ENCODE measurements around the gene AMOTL2.

GRCh38 chr3:134384963-134385362 lies 10.7 kb upstream of the AMOTL2 start:
- TF ChIP-seq CEBPB (IDR thresholded peaks at IDR 0.05): no peak
- TF ChIP-seq TAF1 (IDR thresholded peaks at IDR 0.05; ENCODE audit: low read depth): no peak
- no peak for TF ChIP-seq MAX (IDR thresholded peaks at IDR 0.05)
- no peak for TF ChIP-seq EGR1 (IDR thresholded peaks at IDR 0.05)
- no peak for TF ChIP-seq USF1 (IDR thresholded peaks at IDR 0.05)
- TF ChIP-seq TCF12 (IDR thresholded peaks at IDR 0.05; ENCODE audit: low read depth): no peak
- no peak for TF ChIP-seq RAD21 (IDR thresholded peaks at IDR 0.05; ENCODE audit: low read depth)
- TF ChIP-seq CREB1 (IDR thresholded peaks at IDR 0.05; ENCODE audit: low read depth): no peak
